Keratinocyte (primary cell): ENCODE measurements around the gene RANBP9.

ENCODE experiments used
- EZH2 ChIP-seq: IDR thresholded peaks from one replicate; pipeline ENCODE4 v1.6.1; 2012; ENCODE audit warnings: inconsistent platforms, mild to moderate bottlenecking, low read length, moderate library complexity
- TF ChIP-seq, protein P1 (sequence below), 3 experiments: IDR thresholded peaks in 1 of 3; conservative IDR thresholded peaks in 1 of 3; optimal IDR thresholded peaks in 1 of 3; 2 replicates in 2 of 3; 3 replicates in 1 of 3; pipeline versions ENCODE3 to v1.5.1; 2011; ENCODE audit warnings: low read length in 3 of 3, mild to moderate bottlenecking in 3 of 3, moderate library complexity in 2 of 3, control low read depth in 1 of 3, inconsistent platforms in 1 of 3; ENCODE audit not compliant: insufficient read depth in 2 of 3; ENCODE audit errors: extremely low read depth in 1 of 3

- TF ChIP-seq, protein P1, sequence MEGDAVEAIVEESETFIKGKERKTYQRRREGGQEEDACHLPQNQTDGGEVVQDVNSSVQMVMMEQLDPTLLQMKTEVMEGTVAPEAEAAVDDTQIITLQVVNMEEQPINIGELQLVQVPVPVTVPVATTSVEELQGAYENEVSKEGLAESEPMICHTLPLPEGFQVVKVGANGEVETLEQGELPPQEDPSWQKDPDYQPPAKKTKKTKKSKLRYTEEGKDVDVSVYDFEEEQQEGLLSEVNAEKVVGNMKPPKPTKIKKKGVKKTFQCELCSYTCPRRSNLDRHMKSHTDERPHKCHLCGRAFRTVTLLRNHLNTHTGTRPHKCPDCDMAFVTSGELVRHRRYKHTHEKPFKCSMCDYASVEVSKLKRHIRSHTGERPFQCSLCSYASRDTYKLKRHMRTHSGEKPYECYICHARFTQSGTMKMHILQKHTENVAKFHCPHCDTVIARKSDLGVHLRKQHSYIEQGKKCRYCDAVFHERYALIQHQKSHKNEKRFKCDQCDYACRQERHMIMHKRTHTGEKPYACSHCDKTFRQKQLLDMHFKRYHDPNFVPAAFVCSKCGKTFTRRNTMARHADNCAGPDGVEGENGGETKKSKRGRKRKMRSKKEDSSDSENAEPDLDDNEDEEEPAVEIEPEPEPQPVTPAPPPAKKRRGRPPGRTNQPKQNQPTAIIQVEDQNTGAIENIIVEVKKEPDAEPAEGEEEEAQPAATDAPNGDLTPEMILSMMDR (optimal IDR thresholded peaks at IDR 0.05 in 1 of 3, IDR thresholded peaks at IDR 0.05 in 1 of 3, conservative IDR thresholded peaks at IDR 0.05 in 1 of 3; ENCODE audit: extremely low read depth in 1 of 3, insufficient read depth in 2 of 3, low read length in 3 of 3) = no peak
- no peak for TF ChIP-seq EZH2
These were observed 46.8 kb downstream of the RANBP9 start for GRCh38 chr6:13664703-13665352.
